Natural killer cell (primary cell): ENCODE results near the gene FLG2. TPM values are rescaled to one million over a fixed set of nuclear protein-coding genes. Genes with fewer than 3 reads are reported as not detected.

ENCODE experiments used
- ATAC-seq, 3 donors: fragments of 150-1000 bp in 2 of 3; fragments of 200-7000 bp in 1 of 3; cut with Tn5 transposase; 1 replicate in 1 of 3; 2 replicates in 2 of 3; pipeline ENCODE4 v1.10.0; 2021; ENCODE audit warnings: mild to moderate bottlenecking in 2 of 3, moderate library complexity in 2 of 3
- DNase-seq, 2 donors: peaks; one replicate each; pipeline versions ENCODE4 v3.0.0 to v3.0.0-alpha.2; 2013 to 2021; ENCODE audit warnings: mixed read lengths in 1 of 2
- H3K27ac ChIP-seq: one replicate; pipeline ENCODE4 v1.5.1; 2013; ENCODE audit warnings: mild to moderate bottlenecking, low read length
- H3K27me3 ChIP-seq: one replicate; pipeline ENCODE4 v1.6.1; 2013; ENCODE audit warnings: low read length; ENCODE audit not compliant: control insufficient read depth, insufficient read depth
- H3K36me3 ChIP-seq: one replicate; pipeline ENCODE4 v1.6.1; 2013; ENCODE audit warnings: low read length; ENCODE audit not compliant: control insufficient read depth, insufficient read depth
- H3K4me1 ChIP-seq: one replicate; pipeline ENCODE4 v1.6.1; 2013; ENCODE audit warnings: low read length; ENCODE audit not compliant: control insufficient read depth, insufficient read depth
- H3K4me3 ChIP-seq: one replicate; pipeline ENCODE4 v1.5.1; 2013; ENCODE audit warnings: low read length
- H3K9me3 ChIP-seq: one replicate; pipeline ENCODE4 v1.6.1; 2013; ENCODE audit warnings: low read length; ENCODE audit not compliant: control insufficient read depth, insufficient read depth
- H3K27ac Mint-ChIP-seq, 2 donors: one replicate each; pipeline ENCODE4 v1.8.0; 2022; ENCODE audit warnings: mild to moderate bottlenecking in 2 of 2, mixed read lengths in 2 of 2, moderate library complexity in 1 of 2
- H3K27me3 Mint-ChIP-seq, 2 donors: one replicate each; pipeline ENCODE4 v1.8.0; 2022; ENCODE audit warnings: low read depth in 2 of 2, mixed read lengths in 2 of 2
- H3K36me3 Mint-ChIP-seq: one replicate; pipeline ENCODE4 v1.8.0; 2022; ENCODE audit warnings: mixed read lengths
- H3K4me1 Mint-ChIP-seq, 2 donors: one replicate each; pipeline ENCODE4 v1.8.0; 2022; ENCODE audit warnings: mixed read lengths in 2 of 2
- H3K4me3 Mint-ChIP-seq: one replicate; pipeline ENCODE4 v1.8.0; 2022; ENCODE audit warnings: mild to moderate bottlenecking, moderate library complexity, mixed read lengths
- H3K9me3 Mint-ChIP-seq, 2 donors: one replicate each; pipeline ENCODE4 v1.8.0; 2022; ENCODE audit warnings: mixed read lengths in 2 of 2
- WGBS: methylation state at CpG from one replicate; pipeline ENCODE4 v1.1.7; 2013; ENCODE audit warnings: missing lambda C conversion rate; ENCODE audit not compliant: insufficient coverage; 5-methylcytosine and 5-hydroxymethylcytosine counted together
- intact Hi-C: fragments of 100-400 bp; cut with micrococcal nuclease; formaldehyde crosslinking; loops from one replicate; pipeline ENCODE4 v1.14.2; 2022
- total RNA-seq, 4 donors: library from RNA; stranded (reverse); fragments of 120-200 nt in 1 of 4; gene quantifications; one replicate each; pipeline versions ENCODE4 v1.2.3 to v1.2.4, GENCODE V29; 2013 to 2022
- TF ChIP-seq, protein P1 (sequence below): fragments of 200-600 bp; IDR thresholded peaks from one replicate; pipeline ENCODE4 v1.8.0; 2022; ENCODE audit warnings: antibody characterized with exemption

The FLG2 gene
- total RNA-seq, 3 donors from 2014 or later (not counting 1 experiment from before 2014, with no cell fraction given): not detected

DNA sequence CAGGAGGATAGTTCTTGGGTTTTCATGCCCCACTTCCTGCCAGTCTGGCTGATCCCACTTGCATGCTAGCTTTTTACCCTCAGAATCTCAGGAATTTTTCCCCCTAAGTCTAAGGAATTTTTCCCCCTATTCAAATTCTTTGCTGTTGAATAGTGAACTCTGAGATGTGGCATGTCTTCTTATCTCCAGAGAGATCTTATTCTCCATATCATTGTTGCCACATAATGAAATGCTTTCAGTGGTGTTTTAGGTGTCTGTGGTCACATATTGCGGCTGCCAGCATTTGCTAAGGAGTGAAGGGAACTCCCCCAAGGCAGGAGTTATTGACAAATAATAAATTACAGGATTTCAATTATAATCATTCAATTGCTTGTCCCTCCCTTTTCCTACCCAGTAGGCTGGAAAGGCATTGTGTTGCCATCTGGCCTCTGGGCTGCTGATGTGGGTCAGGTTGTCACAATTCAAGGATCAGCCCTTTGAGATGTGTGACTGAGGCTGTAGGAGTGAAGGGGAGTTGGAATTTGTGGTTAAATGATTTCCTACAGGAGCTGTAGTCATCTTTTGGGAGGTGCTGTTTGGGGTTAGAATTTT lies 30.9 kb downstream of the FLG2 start:
- intact Hi-C loops: no loop called here

DNA sequence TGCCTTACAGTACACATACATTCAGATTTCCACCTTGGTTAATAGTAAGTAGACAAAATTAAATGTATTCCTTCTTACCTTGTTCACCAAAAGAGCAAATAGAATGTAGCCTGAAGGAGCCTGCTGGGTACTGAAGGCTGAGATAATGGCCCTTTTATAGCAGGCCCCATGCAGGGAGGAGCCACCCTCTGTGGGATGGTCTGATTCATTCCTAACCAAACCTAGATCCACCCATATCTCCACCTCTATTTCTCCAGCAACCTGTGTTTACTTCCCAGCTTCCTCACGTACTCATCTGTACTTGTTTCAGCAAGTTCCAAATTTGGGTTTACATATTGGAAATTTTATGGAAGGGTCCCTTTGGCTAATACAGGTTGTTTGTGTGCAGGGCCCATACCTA lies 34.7 kb downstream of the FLG2 start, which contains the start of gene FLG:
Gene FLG, minus strand, starts transcription at position 129 of the 400 bp plus-strand sequence. CDS start 9,783 bp downstream, outside the sequence.
- Mint-ChIP-seq H3K27ac (no peak within 1 kb of the TSS), H3K4me1 (no peaks in the 10 kb centered on the region), H3K27me3 (peaks cover 0 to 22% of the 10 kb centered on the region in 2 donors), H3K36me3 (no peaks in the 10 kb centered on the region), H3K4me3 (no peak within 1 kb of the TSS), H3K9me3 (no peaks in the 10 kb centered on the region)
- Histone ChIP-seq H3K4me3 (no peak within 1 kb of the TSS), H3K36me3 (no peaks in the 10 kb centered on the region), H3K4me1 (no peaks in the 10 kb centered on the region), H3K27me3 (peaks cover 4% of the 10 kb centered on the region), H3K27ac (no peak within 1 kb of the TSS), H3K9me3 (no peaks in the 10 kb centered on the region)
- no peak for ATAC-seq
- WGBS: no CpG with 5 or more reads among the region's 1 CpG
- TF ChIP-seq, protein P1, sequence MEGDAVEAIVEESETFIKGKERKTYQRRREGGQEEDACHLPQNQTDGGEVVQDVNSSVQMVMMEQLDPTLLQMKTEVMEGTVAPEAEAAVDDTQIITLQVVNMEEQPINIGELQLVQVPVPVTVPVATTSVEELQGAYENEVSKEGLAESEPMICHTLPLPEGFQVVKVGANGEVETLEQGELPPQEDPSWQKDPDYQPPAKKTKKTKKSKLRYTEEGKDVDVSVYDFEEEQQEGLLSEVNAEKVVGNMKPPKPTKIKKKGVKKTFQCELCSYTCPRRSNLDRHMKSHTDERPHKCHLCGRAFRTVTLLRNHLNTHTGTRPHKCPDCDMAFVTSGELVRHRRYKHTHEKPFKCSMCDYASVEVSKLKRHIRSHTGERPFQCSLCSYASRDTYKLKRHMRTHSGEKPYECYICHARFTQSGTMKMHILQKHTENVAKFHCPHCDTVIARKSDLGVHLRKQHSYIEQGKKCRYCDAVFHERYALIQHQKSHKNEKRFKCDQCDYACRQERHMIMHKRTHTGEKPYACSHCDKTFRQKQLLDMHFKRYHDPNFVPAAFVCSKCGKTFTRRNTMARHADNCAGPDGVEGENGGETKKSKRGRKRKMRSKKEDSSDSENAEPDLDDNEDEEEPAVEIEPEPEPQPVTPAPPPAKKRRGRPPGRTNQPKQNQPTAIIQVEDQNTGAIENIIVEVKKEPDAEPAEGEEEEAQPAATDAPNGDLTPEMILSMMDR: no peak
- no peak for DNase-seq
- intact Hi-C loops: no loop called here

More for the DNA sequence above, 30.9 kb downstream of the FLG2 start:
- H3K4me1 Mint-ChIP-seq: no peaks in the 10 kb centered on the region
- H3K27ac ChIP-seq: no peak overlapping the region
- DNase-seq (no peak), ATAC-seq (no peak)
- no peak overlapping the region for H3K4me3 Mint-ChIP-seq
- TF ChIP-seq, protein P1: no peak
- H3K9me3 Mint-ChIP-seq: no peaks in the 10 kb centered on the region
- no peak overlapping the region for H3K4me3 ChIP-seq
- H3K4me1 ChIP-seq: no peaks in the 10 kb centered on the region
- H3K36me3 ChIP-seq: no peaks in the 10 kb centered on the region
- H3K9me3 ChIP-seq: no peaks in the 10 kb centered on the region
- H3K36me3 Mint-ChIP-seq: no peaks in the 10 kb centered on the region
- WGBS: no CpG with 5 or more reads among the region's 1 CpG
- peaks cover 0 to 29% of the 10 kb centered on the region in 2 donors for H3K27me3 Mint-ChIP-seq
- H3K27ac Mint-ChIP-seq: no peak overlapping the region
- H3K27me3 ChIP-seq: peaks cover 4% of the 10 kb centered on the region

DNA sequence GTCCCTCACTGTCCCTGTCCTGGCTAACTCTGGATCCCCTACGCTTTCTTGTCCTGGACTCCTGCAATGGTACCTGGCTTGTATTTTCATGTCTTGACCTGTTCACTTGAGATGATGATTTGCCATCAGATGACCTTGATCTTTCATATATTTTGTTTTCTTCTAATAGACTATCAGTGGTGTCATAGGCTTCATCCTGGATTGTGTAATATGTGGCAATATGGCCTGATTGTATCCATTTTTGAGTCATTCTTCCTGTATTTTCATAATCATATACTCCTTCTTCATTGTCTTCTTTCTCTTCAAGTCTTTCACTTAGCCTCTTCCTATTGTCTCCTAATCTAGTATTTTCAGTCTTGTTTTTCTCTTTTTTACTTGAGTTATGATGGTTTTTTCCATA lies 45.8 kb downstream of the FLG2 start:
- no peak overlapping the region for H3K4me3 Mint-ChIP-seq
- 90% methylated on average over 1 of the region's 1 CpG for WGBS

More for the DNA sequence above, 45.8 kb downstream of the FLG2 start:
- peaks cover 4% of the 10 kb centered on the region for H3K27me3 ChIP-seq
- Mint-ChIP-seq H3K9me3 (peaks cover 0 to 4% of the 10 kb centered on the region in 2 donors), H3K36me3 (no peaks in the 10 kb centered on the region), H3K27me3 (no peaks in the 10 kb centered on the region), H3K27ac (no peak overlapping the region), H3K4me1 (no peaks in the 10 kb centered on the region)
- no peaks in the 10 kb centered on the region for H3K4me1 ChIP-seq
- no peak for DNase-seq
- no peak overlapping the region for H3K27ac ChIP-seq
- intact Hi-C loops: no loop called here
- ATAC-seq: no peak
- no peaks in the 10 kb centered on the region for H3K9me3 ChIP-seq
- H3K36me3 ChIP-seq: no peaks in the 10 kb centered on the region
- H3K4me3 ChIP-seq: no peak overlapping the region
- TF ChIP-seq, protein P1: no peak
